Left lung (tissue), 10 donors: ENCODE measurements around the gene LAMA4. TPM values are rescaled to one million over a fixed set of nuclear protein-coding genes. Genes with fewer than 3 reads are reported as not detected.

Experiments
- ATAC-seq: fragments of 200-7000 bp; cut with Tn5 transposase; one replicate; pipeline ENCODE4 v1.9.1; 2020; ENCODE audit warnings: moderate library complexity
- DNase-seq, 4 donors: peaks; one replicate each; pipeline ENCODE4 v3.0.0-alpha.2; 2013 to 2020
- H3K27ac ChIP-seq, 2 donors: fragments of 200-600 bp; sonication (generic) in 1 of 2; one replicate each; pipeline versions ENCODE4 v1.5.0 to v1.8.0; 2020 to 2021
- H3K27me3 ChIP-seq, 2 donors: fragments of 200-600 bp; sonication (generic) in 1 of 2; one replicate each; pipeline versions ENCODE4 v1.5.0 to v1.8.0; 2020 to 2021
- H3K36me3 ChIP-seq, 2 donors: fragments of 200-600 bp; sonication (generic) in 1 of 2; one replicate each; pipeline versions ENCODE4 v1.5.0 to v1.8.0; 2020 to 2021
- H3K4me1 ChIP-seq, 2 donors: fragments of 200-600 bp; one replicate each; pipeline ENCODE4 v1.8.0; 2021
- H3K4me3 ChIP-seq, 2 donors: fragments of 200-600 bp; sonication (generic) in 1 of 2; one replicate each; pipeline versions ENCODE4 v1.5.0 to v1.8.0; 2020 to 2021; ENCODE audit warnings: mild to moderate bottlenecking in 1 of 2
- H3K9me3 ChIP-seq, 2 donors: fragments of 200-600 bp; sonication (generic) in 1 of 2; one replicate each; pipeline versions ENCODE4 v1.5.0 to v1.8.0; 2020 to 2021
- intact Hi-C, 2 donors: fragments of 100-400 bp; cut with DNase I; formaldehyde crosslinking; loops; one replicate each; pipeline versions ENCODE4 v1.11.2 to v1.14.2; 2022
- polyA plus RNA-seq, 6 donors: library from polyadenylated mRNA; unstranded; fragments of 120-200 nt; gene quantifications; one replicate each; pipeline ENCODE4 v1.2.1, GENCODE V29; 2013; ENCODE audit not compliant: insufficient read length in 6 of 6
- total RNA-seq, 2 donors: library from RNA; stranded (reverse); fragmentation: NEBNext Ultra II Directional; extraction: Animal tissue kit (Norgen Biotek cat#: 25700); gene quantifications; one replicate each; pipeline ENCODE4 v1.2.1, GENCODE V29; 2021
- TF ChIP-seq, protein P1 (sequence below), 2 donors: fragments of 200-600 bp; sonication (generic) in 1 of 2; IDR thresholded peaks; one replicate each; pipeline versions ENCODE4 v1.5.0 to v1.8.0; 2021; ENCODE audit warnings: antibody characterized with exemption in 2 of 2
- donor health status: DM: no; HTN: yes; CAD: no.
- donor health status: DM: no; HTN: no; CAD: no.

LAMA4 gene
- total and polyA plus RNA-seq, 8 donors = 87.5 to 258 (median 216) TPM

- ATAC-seq (peak; percentile 86), DNase-seq (no peak)
- H3K27ac ChIP-seq = peak overlapping the region in 1 of 2 donors; percentile 51
- H3K4me3 ChIP-seq = no peak overlapping the region
- H3K27me3 ChIP-seq = no peaks in the 10 kb centered on the region
- no peaks in the 10 kb centered on the region for H3K36me3 ChIP-seq
- intact Hi-C loops = no loop called here
- peaks cover 0 to 4% of the 10 kb centered on the region in 2 donors for H3K4me1 ChIP-seq
- TF ChIP-seq, protein P1, sequence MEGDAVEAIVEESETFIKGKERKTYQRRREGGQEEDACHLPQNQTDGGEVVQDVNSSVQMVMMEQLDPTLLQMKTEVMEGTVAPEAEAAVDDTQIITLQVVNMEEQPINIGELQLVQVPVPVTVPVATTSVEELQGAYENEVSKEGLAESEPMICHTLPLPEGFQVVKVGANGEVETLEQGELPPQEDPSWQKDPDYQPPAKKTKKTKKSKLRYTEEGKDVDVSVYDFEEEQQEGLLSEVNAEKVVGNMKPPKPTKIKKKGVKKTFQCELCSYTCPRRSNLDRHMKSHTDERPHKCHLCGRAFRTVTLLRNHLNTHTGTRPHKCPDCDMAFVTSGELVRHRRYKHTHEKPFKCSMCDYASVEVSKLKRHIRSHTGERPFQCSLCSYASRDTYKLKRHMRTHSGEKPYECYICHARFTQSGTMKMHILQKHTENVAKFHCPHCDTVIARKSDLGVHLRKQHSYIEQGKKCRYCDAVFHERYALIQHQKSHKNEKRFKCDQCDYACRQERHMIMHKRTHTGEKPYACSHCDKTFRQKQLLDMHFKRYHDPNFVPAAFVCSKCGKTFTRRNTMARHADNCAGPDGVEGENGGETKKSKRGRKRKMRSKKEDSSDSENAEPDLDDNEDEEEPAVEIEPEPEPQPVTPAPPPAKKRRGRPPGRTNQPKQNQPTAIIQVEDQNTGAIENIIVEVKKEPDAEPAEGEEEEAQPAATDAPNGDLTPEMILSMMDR (IDR thresholded peaks at IDR 0.05) = no peak
- no peaks in the 10 kb centered on the region for H3K9me3 ChIP-seq
Measured at GRCh38 chr6:112298816-112299281, 44.5 kb upstream of the LAMA4 start.

DNA sequence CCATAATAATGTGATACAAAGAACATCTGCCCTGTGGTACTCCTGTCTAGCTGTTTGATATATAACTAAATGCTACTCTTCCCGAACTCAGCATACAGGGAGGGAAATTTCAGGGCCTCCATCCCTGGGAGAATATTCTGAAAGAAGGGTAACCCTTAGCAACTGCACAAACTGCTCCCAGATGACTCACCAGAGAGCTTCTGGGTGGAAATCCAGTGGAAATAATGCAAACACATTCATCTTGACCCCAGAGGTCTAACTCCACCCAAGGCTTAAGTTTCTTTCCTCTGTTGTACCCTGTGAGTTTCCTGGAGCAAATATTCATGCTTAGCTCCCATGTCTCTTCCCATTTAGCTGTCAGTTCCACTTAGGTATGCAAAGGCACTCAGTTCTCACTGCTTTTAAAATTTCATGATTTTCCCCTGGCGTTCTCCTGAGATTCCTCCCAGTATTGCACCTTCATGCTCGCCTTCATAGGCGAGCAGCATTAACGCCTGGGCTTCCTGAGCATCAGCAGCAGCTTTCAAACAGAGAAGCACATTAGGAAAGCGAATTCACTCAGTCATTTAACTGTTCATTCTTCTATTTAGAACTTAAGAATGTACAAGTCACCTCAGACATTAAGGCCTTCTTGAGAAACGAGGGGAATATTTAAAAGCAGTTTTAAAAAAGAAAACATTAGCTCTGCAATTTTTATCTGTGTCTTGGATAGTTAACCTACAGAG, 43.8 kb upstream of the LAMA4 start:
- DNase-seq = no peak
- ATAC-seq = peak; percentile 71

GRCh38 chr6:112296694-112297093, 42.3 kb upstream of the LAMA4 start:
- Histone ChIP-seq H3K4me1 (peaks cover 0 to 4% of the 10 kb centered on the region in 2 donors), H3K27ac (no peak overlapping the region), H3K27me3 (no peaks in the 10 kb centered on the region), H3K4me3 (no peak overlapping the region), H3K9me3 (no peaks in the 10 kb centered on the region), H3K36me3 (no peaks in the 10 kb centered on the region)
- intact Hi-C loops = no loop called here
- TF ChIP-seq, protein P1 (IDR thresholded peaks at IDR 0.05) = no peak
- DNase-seq = no peak
- no peak for ATAC-seq

More for the DNA sequence above, 43.8 kb upstream of the LAMA4 start:
- H3K4me1 ChIP-seq = peaks cover 0 to 4% of the 10 kb centered on the region in 2 donors
- intact Hi-C loops = no loop called here
- no peak overlapping the region for H3K4me3 ChIP-seq
- no peaks in the 10 kb centered on the region for H3K36me3 ChIP-seq
- TF ChIP-seq, protein P1 (IDR thresholded peaks at IDR 0.05) = no peak
- H3K27me3 ChIP-seq = no peaks in the 10 kb centered on the region
- H3K27ac ChIP-seq = peak overlapping the region; percentile 26 to 46
- no peaks in the 10 kb centered on the region for H3K9me3 ChIP-seq

GRCh38 chr6:112296122-112296521, 41.8 kb upstream of the LAMA4 start:
- ATAC-seq (no peak), DNase-seq (no peak)
- no peaks in the 10 kb centered on the region for H3K36me3 ChIP-seq
- peaks cover 0 to 4% of the 10 kb centered on the region in 2 donors for H3K4me1 ChIP-seq
- TF ChIP-seq, protein P1 (IDR thresholded peaks at IDR 0.05) = no peak
- no peaks in the 10 kb centered on the region for H3K27me3 ChIP-seq
- no peak overlapping the region for H3K4me3 ChIP-seq
- no peak overlapping the region for H3K27ac ChIP-seq
- no peaks in the 10 kb centered on the region for H3K9me3 ChIP-seq
- intact Hi-C loops = no loop called here

DNA sequence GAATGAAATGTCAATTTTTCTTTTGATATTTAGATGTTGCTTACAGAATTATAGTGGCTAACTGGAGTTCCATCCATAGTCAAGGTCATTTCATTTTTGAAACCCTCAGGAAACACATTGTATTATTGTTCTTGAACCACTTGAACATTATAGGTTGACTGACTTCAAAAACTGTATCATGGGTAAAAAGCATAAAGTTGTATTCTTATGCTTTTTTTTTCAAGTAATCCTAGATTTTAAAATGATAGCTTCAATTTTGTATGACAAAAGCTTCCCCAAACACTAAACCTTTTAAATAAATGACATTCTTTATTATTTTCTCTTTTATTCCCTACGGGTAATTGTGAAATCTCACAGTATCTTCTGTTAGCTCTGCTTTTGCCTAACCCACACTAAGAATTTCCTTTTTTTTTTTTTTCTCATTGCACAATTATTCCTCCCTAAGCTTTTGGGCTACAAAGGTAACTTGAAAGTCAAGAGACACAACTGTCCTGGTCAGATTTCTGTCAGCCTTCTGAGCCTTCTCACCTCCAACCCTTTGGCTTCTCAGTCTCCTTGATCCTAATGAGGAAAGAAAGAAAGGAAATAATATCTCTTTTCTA, 36.9 kb upstream of the LAMA4 start:
- H3K36me3 ChIP-seq = no peaks in the 10 kb centered on the region
- no peak overlapping the region for H3K27ac ChIP-seq
- H3K4me1 ChIP-seq = peaks cover 0 to 10% of the 10 kb centered on the region in 2 donors
- ATAC-seq (no peak), DNase-seq (no peak)
- H3K27me3 ChIP-seq = no peaks in the 10 kb centered on the region
- TF ChIP-seq, protein P1 (IDR thresholded peaks at IDR 0.05) = no peak
- H3K9me3 ChIP-seq = no peaks in the 10 kb centered on the region
- no peak overlapping the region for H3K4me3 ChIP-seq
- intact Hi-C loops = no loop called here
